Eye (tissue), 1 donor: ENCODE data around the gene MYLK3.

Source experiments
- DNase-seq: peaks from one replicate; pipeline ENCODE4 v3.0.0-alpha.2; 2015

MYLK3 gene

GRCh38 chr16:46721885-46722284, 26.3 kb downstream of the MYLK3 start:
- DNase-seq, result no peak

GRCh38 chr16:46720619-46721018, 27.5 kb downstream of the MYLK3 start:
- DNase-seq, result no peak

GRCh38 chr16:46719528-46719927, 28.6 kb downstream of the MYLK3 start:
- no peak for DNase-seq

- no peak for DNase-seq
Measured at GRCh38 chr16:46718214-46718613, 29.9 kb downstream of the MYLK3 start.

GRCh38 chr16:46717692-46718091, 30.5 kb downstream of the MYLK3 start:
- DNase-seq, result no peak

GRCh38 chr16:46715769-46716305, 32.3 kb downstream of the MYLK3 start:
- DNase-seq, result no peak

GRCh38 chr16:46714797-46715591, 33.1 kb downstream of the MYLK3 start:
- no peak for DNase-seq

GRCh38 chr16:46713634-46714033, 34.5 kb downstream of the MYLK3 start:
- DNase-seq, result no peak

GRCh38 chr16:46712911-46713310, 35.2 kb downstream of the MYLK3 start:
- DNase-seq, result no peak

- DNase-seq, result no peak
Measured at GRCh38 chr16:46711106-46712058, 36.8 kb downstream of the MYLK3 start.

GRCh38 chr16:46709469-46710005, 38.6 kb downstream of the MYLK3 start:
- DNase-seq, result no peak

GRCh38 chr16:46706642-46707041, 41.5 kb downstream of the MYLK3 start:
- DNase-seq, result no peak

GRCh38 chr16:46702030-46702429, 46.1 kb downstream of the MYLK3 start:
- no peak for DNase-seq

GRCh38 chr16:46701615-46702014, 46.5 kb downstream of the MYLK3 start:
- DNase-seq, result no peak

- DNase-seq, result no peak
Measured at GRCh38 chr16:46700048-46700447, 48.1 kb downstream of the MYLK3 start.

- DNase-seq, result no peak
Measured at GRCh38 chr16:46696957-46697356, 51.2 kb downstream of the MYLK3 start.

- no peak for DNase-seq
Measured at GRCh38 chr16:46695937-46696336, 52.2 kb downstream of the MYLK3 start.

- no peak for DNase-seq
Measured at GRCh38 chr16:46693598-46693997, 54.5 kb downstream of the MYLK3 start.

- DNase-seq, result no peak
Measured at GRCh38 chr16:46691726-46692125, 56.4 kb downstream of the MYLK3 start.

GRCh38 chr16:46690281-46691178, 57.6 kb downstream of the MYLK3 start:
- DNase-seq, result peak; percentile 32

GRCh38 chr16:46689365-46690280, 58.5 kb downstream of the MYLK3 start, which contains the start of gene ORC6:
Gene ORC6 (plus strand): TSS chr16:46689659. CDS start chr16:46689706, 47 bp downstream.
- peak; percentile 100 for DNase-seq
